ENCODE data around the gene TOM1L2.

DNA sequence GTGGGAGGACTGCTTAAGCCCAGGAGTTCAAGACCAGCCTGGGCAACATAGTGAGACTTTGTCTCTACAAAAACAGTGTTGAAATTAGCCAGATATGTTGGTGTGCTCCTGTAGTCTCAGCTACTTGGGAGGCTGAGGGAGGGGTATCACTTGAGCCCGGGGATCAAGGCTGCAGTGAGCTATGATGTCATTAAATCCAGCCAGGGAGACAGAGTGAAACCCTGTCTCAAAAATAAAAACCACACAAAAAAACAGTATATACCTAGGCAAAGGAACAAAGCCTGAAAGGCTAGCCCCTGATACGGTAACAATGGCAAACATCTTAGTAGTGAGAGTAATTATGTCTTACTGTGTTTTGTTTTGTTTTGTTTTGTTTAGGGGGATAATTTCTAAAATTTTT is 38.0 kb downstream of the TOM1L2 start:
- no peak for TF ChIP-seq REST (IDR thresholded peaks at IDR 0.05; ENCODE audit: insufficient replicate concordance, low read depth)
- no peak for TF ChIP-seq CTCF (IDR thresholded peaks at IDR 0.05; ENCODE audit: insufficient read depth, low read length)
- no peak for TF ChIP-seq GABPA (IDR thresholded peaks at IDR 0.05; ENCODE audit: low read depth)
- no peak for TF ChIP-seq POLR2AphosphoS5 (IDR thresholded peaks at IDR 0.05; ENCODE audit: low read depth)
